Common myeloid progenitor, CD34-positive (primary cell): Measurements from ENCODE around the gene CEBPG.

Experiments
- CTCF ChIA-PET: fragments of 350-600 bp; sonication (Branson Sonifier 250); formaldehyde crosslinking; loops from one replicate; lab custom pipeline; 2021; ENCODE audit warnings: antibody characterized with exemption; lab: Charles Lee
- POLR2A ChIA-PET: fragments of 350-600 bp; sonication (Branson Sonifier 250); formaldehyde crosslinking; loops from one replicate; lab custom pipeline; 2021; ENCODE audit warnings: antibody characterized with exemption; lab: Charles Lee
- DNase-seq, 3 donors: peaks; one replicate each; pipeline versions ENCODE4 v3.0.0 to v3.0.0-alpha.2; 2013
- H3K27ac ChIP-seq, 2 experiments: 1 replicate in 1 of 2; 2 replicates in 1 of 2; pipeline ENCODE4 v1.7.0; 2013; ENCODE audit warnings: inconsistent platforms in 2 of 2, low read length in 2 of 2, mild to moderate bottlenecking in 2 of 2, low read depth in 1 of 2, moderate library complexity in 1 of 2; ENCODE audit not compliant: severe bottlenecking in 2 of 2, insufficient read depth in 1 of 2, poor library complexity in 1 of 2
- H3K27me3 ChIP-seq, 5 experiments: replicated peaks in 2 of 5; 1 replicate in 3 of 5; 2 replicates in 2 of 5; pipeline versions ENCODE4 v1.6.1 to v1.7.0; 2013; ENCODE audit warnings: low read length in 4 of 5, mild to moderate bottlenecking in 2 of 5, moderate library complexity in 2 of 5, inconsistent platforms in 1 of 5; ENCODE audit not compliant: insufficient read depth in 5 of 5, control insufficient read depth in 4 of 5
- H3K36me3 ChIP-seq, 4 experiments: 1 replicate in 2 of 4; 2 replicates in 2 of 4; pipeline versions ENCODE4 v1.6.1 to v1.7.0; 2013; ENCODE audit warnings: low read length in 3 of 4, control low read depth in 1 of 4, mild to moderate bottlenecking in 1 of 4; ENCODE audit not compliant: control insufficient read depth in 4 of 4, insufficient read depth in 4 of 4
- H3K4me1 ChIP-seq, 4 experiments: 1 replicate in 3 of 4; 2 replicates in 1 of 4; pipeline versions ENCODE4 v1.6.1 to v1.7.1; 2013; ENCODE audit warnings: low read length in 3 of 4, mild to moderate bottlenecking in 3 of 4, control low read depth in 1 of 4, inconsistent platforms in 1 of 4, moderate library complexity in 1 of 4; ENCODE audit not compliant: control insufficient read depth in 4 of 4, insufficient read depth in 4 of 4; ENCODE audit errors: control extremely low read depth in 1 of 4
- H3K4me3 ChIP-seq, 7 experiments: 1 replicate in 4 of 7; 2 replicates in 3 of 7; pipeline versions ENCODE4 v1.5.1 to v1.7.0; 2013; ENCODE audit warnings: mild to moderate bottlenecking in 7 of 7, low read length in 6 of 7, moderate library complexity in 6 of 7, inconsistent platforms in 2 of 7, low read depth in 2 of 7, control low read depth in 1 of 7; ENCODE audit not compliant: insufficient read depth in 4 of 7, control insufficient read depth in 1 of 7; ENCODE audit errors: extremely low read depth in 1 of 7
- H3K9me3 ChIP-seq, 5 experiments: 1 replicate in 4 of 5; 2 replicates in 1 of 5; pipeline versions ENCODE4 v1.6.1 to v1.7.1; 2013; ENCODE audit warnings: low read length in 4 of 5, mild to moderate bottlenecking in 2 of 5, inconsistent platforms in 1 of 5, low read depth in 1 of 5, moderate library complexity in 1 of 5; ENCODE audit not compliant: control insufficient read depth in 4 of 5, insufficient read depth in 2 of 5; ENCODE audit errors: control extremely low read depth in 1 of 5
- WGBS: methylation state at CpG from one replicate; pipeline ENCODE4 v1.1.5; 2013; ENCODE audit not compliant: insufficient coverage; 5-methylcytosine and 5-hydroxymethylcytosine counted together

CEBPG gene

GRCh38 chr19:33349319-33350289, 23.9 kb upstream of the CEBPG start:
- no peak overlapping the region for H3K4me3 ChIP-seq
- ChIA-PET CTCF (interaction anchor here (0.9 kb wide), 1 partner anchor 66 kb away, joined by 3 read pairs; no protein-coding TSS in a partner anchor), POLR2A (interaction anchor here (0.5 to 0.6 kb wide), 2 partner anchors 23 to 192 kb away, joined by 3 read pairs; no protein-coding TSS in a partner anchor)
- H3K27me3 ChIP-seq, result peaks cover 0 to 6% (median 2%) of the 10 kb centered on the region in 5 experiments
- no peak for DNase-seq
- WGBS, result 90% methylated on average over 9 of the region's 12 CpGs
- no peaks in the 10 kb centered on the region for H3K9me3 ChIP-seq
- H3K4me1 ChIP-seq, result peaks cover 0 to 4% (median 0%) of the 10 kb centered on the region in 4 experiments
- no peak overlapping the region for H3K27ac ChIP-seq
- no peaks in the 10 kb centered on the region for H3K36me3 ChIP-seq

- Histone ChIP-seq H3K9me3 (peaks cover 0 to 6% (median 3%) of the 10 kb centered on the region in 5 experiments), H3K4me1 (peaks cover 0 to 4% (median 0%) of the 10 kb centered on the region in 4 experiments), H3K27ac (no peak overlapping the region), H3K27me3 (peaks cover 0 to 4% (median 0%) of the 10 kb centered on the region in 5 experiments), H3K36me3 (no peaks in the 10 kb centered on the region), H3K4me3 (no peak overlapping the region)
- WGBS, result 94% methylated on average over 10 of the region's 12 CpGs
- ChIA-PET POLR2A (interaction anchor here (0.5 to 0.6 kb wide), 2 partner anchors 24 to 193 kb away, joined by 3 read pairs; no protein-coding TSS in a partner anchor), CTCF (interaction anchor here (0.9 kb wide), 1 partner anchor 65 kb away, joined by 3 read pairs; no protein-coding TSS in a partner anchor)
- no peak for DNase-seq
These were observed 22.8 kb upstream of the CEBPG start for GRCh38 chr19:33350538-33351309.

- peaks cover 0 to 3% (median 0%) of the 10 kb centered on the region in 5 experiments for H3K27me3 ChIP-seq
- H3K36me3 ChIP-seq, result no peaks in the 10 kb centered on the region
- H3K27ac ChIP-seq, result no peak overlapping the region
- DNase-seq, result no peak
- CTCF ChIA-PET, result no interaction called here
- POLR2A ChIA-PET, result no interaction called here
- 100% methylated on average over 1 of the region's 2 CpGs for WGBS
- peaks cover 0 to 8% (median 5%) of the 10 kb centered on the region in 5 experiments for H3K9me3 ChIP-seq
- no peak overlapping the region for H3K4me3 ChIP-seq
- no peaks in the 10 kb centered on the region for H3K4me1 ChIP-seq
These were observed 18.0 kb upstream of the CEBPG start for GRCh38 chr19:33355535-33355934.

GRCh38 chr19:33357556-33357955, 16.0 kb upstream of the CEBPG start:
- ChIA-PET CTCF (interaction anchor here (1.0 to 1.4 kb wide), 2 partner anchors 20 to 22 kb away, joined by 3 read pairs; no protein-coding TSS in a partner anchor), POLR2A (no interaction called here)
- H3K9me3 ChIP-seq, result peaks cover 0 to 8% (median 5%) of the 10 kb centered on the region in 5 experiments
- no peak overlapping the region for H3K4me3 ChIP-seq
- no peaks in the 10 kb centered on the region for H3K4me1 ChIP-seq
- WGBS, result 100% methylated on average over 1 of the region's 1 CpG
- H3K27ac ChIP-seq, result no peak overlapping the region
- no peaks in the 10 kb centered on the region for H3K27me3 ChIP-seq
- DNase-seq, result no peak
- H3K36me3 ChIP-seq, result no peaks in the 10 kb centered on the region

- 96% methylated on average over 6 of the region's 6 CpGs for WGBS
- ChIA-PET CTCF (interaction anchor here (1.0 to 1.4 kb wide), 3 partner anchors 10 to 21 kb away, joined by 3 to 4 read pairs (median 3); no protein-coding TSS in a partner anchor), POLR2A (no interaction called here)
- H3K9me3 ChIP-seq, result peaks cover 0 to 8% (median 5%) of the 10 kb centered on the region in 5 experiments
- DNase-seq, result no peak
- H3K27ac ChIP-seq, result no peak overlapping the region
- no peaks in the 10 kb centered on the region for H3K36me3 ChIP-seq
- no peaks in the 10 kb centered on the region for H3K4me1 ChIP-seq
- H3K27me3 ChIP-seq, result no peaks in the 10 kb centered on the region
- H3K4me3 ChIP-seq, result no peak overlapping the region
These were observed 15.1 kb upstream of the CEBPG start for GRCh38 chr19:33358408-33358807.

GRCh38 chr19:33359581-33359980, 13.9 kb upstream of the CEBPG start:
- ChIA-PET CTCF (interaction anchor here (1.0 to 1.1 kb wide), 2 partner anchors 18 to 118 kb away, joined by 3 to 6 read pairs; no protein-coding TSS in a partner anchor), POLR2A (interaction anchor here (0.6 kb wide), 1 partner anchor 40 kb away, joined by 6 read pairs; no protein-coding TSS in a partner anchor)
- 89% methylated on average over 1 of the region's 3 CpGs for WGBS
- H3K4me1 ChIP-seq, result no peaks in the 10 kb centered on the region
- H3K4me3 ChIP-seq, result no peak overlapping the region
- H3K9me3 ChIP-seq, result peaks cover 0 to 8% (median 5%) of the 10 kb centered on the region in 5 experiments
- DNase-seq, result no peak
- no peaks in the 10 kb centered on the region for H3K36me3 ChIP-seq
- no peak overlapping the region for H3K27ac ChIP-seq
- H3K27me3 ChIP-seq, result no peaks in the 10 kb centered on the region
